H1 (cell line): ENCODE data around the gene EN2. TPM values are rescaled to one million over a fixed set of nuclear protein-coding genes. Genes with fewer than 3 reads are reported as not detected.

Experiments
- CTCF ChIA-PET: fragments of 300-600 bp; sonication (Branson Sonifier 250); formaldehyde crosslinking; loops from one replicate; lab custom pipeline; 2021; ENCODE audit not compliant: partially characterized antibody; lab: Charles Lee
- POLR2A ChIA-PET: fragments of 300-600 bp; sonication (Branson Sonifier 250); formaldehyde crosslinking; loops from one replicate; lab custom pipeline; 2021; ENCODE audit warnings: inconsistent platforms; ENCODE audit not compliant: partially characterized antibody; lab: Charles Lee
- DNase-seq, 2 experiments: peaks; one replicate each; pipeline versions ENCODE4 v3.0.0 to v3.0.0-alpha.2; 2010 to 2022; ENCODE audit warnings: low spot score in 2 of 2, low read depth in 1 of 2, mixed read lengths in 1 of 2
- FAIRE-seq: peaks from 2 replicates; lab custom pipeline; 2011; peaks lifted over from hg19 to GRCh38; lab: Jason Lieb, UNC
- H2AFZ ChIP-seq: 2 replicates; pipeline ENCODE4 v1.8.1; 2012; ENCODE audit warnings: low read length, inconsistent platforms
- H2AK5ac ChIP-seq: 2 replicates; pipeline ENCODE4 v1.6.1; 2013; ENCODE audit warnings: low read depth, low read length
- H2BK120ac ChIP-seq: replicated peaks from 2 replicates; pipeline ENCODE3; 2013; ENCODE audit warnings: low read depth, low read length, inconsistent platforms
- H2BK12ac ChIP-seq: 2 replicates; pipeline ENCODE4 v1.6.1; 2013; ENCODE audit warnings: low read depth, low read length
- H2BK15ac ChIP-seq: 2 replicates; pipeline ENCODE4 v1.6.1; 2013; ENCODE audit warnings: low read length
- H2BK20ac ChIP-seq: 2 replicates; pipeline ENCODE4 v1.6.1; 2013; ENCODE audit warnings: low read length
- H2BK5ac ChIP-seq: 2 replicates; pipeline ENCODE4 v1.6.1; 2013; ENCODE audit warnings: low read depth, low read length
- H3K14ac ChIP-seq: 2 replicates; pipeline ENCODE4 v1.6.1; 2013; ENCODE audit warnings: inconsistent platforms; ENCODE audit not compliant: insufficient read length
- H3K18ac ChIP-seq: 2 replicates; pipeline ENCODE4 v1.6.1; 2013; ENCODE audit warnings: low read length; ENCODE audit errors: extremely low read depth
- H3K23ac ChIP-seq: 2 replicates; pipeline ENCODE4 v1.6.1; 2013; ENCODE audit warnings: inconsistent platforms; ENCODE audit not compliant: insufficient read length
- H3K23me2 ChIP-seq: 2 replicates; pipeline ENCODE4 v1.6.1; 2013; ENCODE audit warnings: low read depth, low read length
- H3K27ac ChIP-seq: 2 replicates; pipeline ENCODE4 v1.6.1; 2011; ENCODE audit warnings: low read depth, low read length, inconsistent platforms
- H3K27me3 ChIP-seq, 4 experiments: replicated peaks in 1 of 4; 1 replicate in 1 of 4; 2 replicates in 3 of 4; pipeline versions ENCODE4 v1.6.1 to v1.8.1; 2011 to 2013; ENCODE audit warnings: low read length in 3 of 4, mild to moderate bottlenecking in 3 of 4, inconsistent platforms in 2 of 4, mixed read lengths in 2 of 4, moderate library complexity in 1 of 4; ENCODE audit not compliant: control insufficient read depth in 3 of 4, insufficient read depth in 3 of 4; ENCODE audit errors: extremely low read depth in 1 of 4
- H3K36me3 ChIP-seq, 4 experiments: 2 replicates each; pipeline versions ENCODE4 v1.6.1 to v1.8.1; 2011 to 2013; ENCODE audit warnings: mild to moderate bottlenecking in 4 of 4, low read length in 3 of 4, moderate library complexity in 2 of 4, control low read depth in 1 of 4, inconsistent platforms in 1 of 4; ENCODE audit not compliant: insufficient read depth in 4 of 4, control insufficient read depth in 2 of 4
- H3K4ac ChIP-seq: replicated peaks from 2 replicates; pipeline ENCODE3; 2013; ENCODE audit warnings: low read length, low read depth, mixed read lengths, inconsistent platforms; ENCODE audit not compliant: insufficient read length
- H3K4me1 ChIP-seq, 4 experiments: replicated peaks in 1 of 4; 1 replicate in 1 of 4; 2 replicates in 3 of 4; pipeline versions ENCODE4 v1.6.1 to v1.8.1; 2011 to 2013; ENCODE audit warnings: low read length in 3 of 4, inconsistent platforms in 2 of 4, mixed read lengths in 1 of 4; ENCODE audit not compliant: insufficient read depth in 4 of 4, control insufficient read depth in 3 of 4
- H3K4me2 ChIP-seq, 2 experiments: 2 replicates each; pipeline versions ENCODE4 v1.6.1 to v1.8.1; 2011 to 2013; ENCODE audit warnings: low read depth in 2 of 2, low read length in 2 of 2, control low read depth in 1 of 2, inconsistent platforms in 1 of 2, mild to moderate bottlenecking in 1 of 2; ENCODE audit not compliant: insufficient read depth in 1 of 2
- H3K4me3 ChIP-seq, 4 experiments: fragments of 200-600, 300-600 bp in 1 of 4; sonication (generic), shearing (Covaris generic), sonication (Bioruptor Twin) in 1 of 4; 2 replicates each; pipeline versions ENCODE4 v1.5.1 to v1.8.1; 2011 to 2016; ENCODE audit warnings: low read length in 4 of 4, low read depth in 3 of 4, control low read depth in 2 of 4, inconsistent platforms in 2 of 4, mild to moderate bottlenecking in 2 of 4, mixed read lengths in 1 of 4, moderate library complexity in 1 of 4; ENCODE audit not compliant: insufficient read depth in 2 of 4; ENCODE audit errors: extremely low read depth in 1 of 4
- H3K56ac ChIP-seq: replicated peaks from 2 replicates; pipeline ENCODE3; 2013; ENCODE audit warnings: low read depth, mild to moderate bottlenecking, mixed read lengths, low read length, inconsistent platforms; ENCODE audit not compliant: insufficient read length
- H3K79me1 ChIP-seq: 2 replicates; pipeline ENCODE4 v1.6.1; 2013; ENCODE audit warnings: low read depth, low read length, control low read depth
- H3K79me2 ChIP-seq, 2 experiments: 2 replicates each; pipeline versions ENCODE4 v1.6.1 to v1.8.1; 2012 to 2013; ENCODE audit warnings: low read length in 2 of 2, mild to moderate bottlenecking in 2 of 2, inconsistent platforms in 1 of 2; ENCODE audit not compliant: insufficient read depth in 2 of 2, control insufficient read depth in 1 of 2
- H3K9ac ChIP-seq, 4 experiments: replicated peaks in 1 of 4; 1 replicate in 1 of 4; 2 replicates in 3 of 4; pipeline versions ENCODE4 v1.6.1 to v1.8.1; 2011 to 2013; ENCODE audit warnings: low read depth in 3 of 4, low read length in 3 of 4, control low read depth in 2 of 4, mild to moderate bottlenecking in 2 of 4, moderate library complexity in 2 of 4, inconsistent platforms in 1 of 4; ENCODE audit errors: extremely low read depth in 1 of 4
- H3K9me3 ChIP-seq, 2 experiments: 2 replicates each; pipeline versions ENCODE4 v1.6.1 to v1.8.1; 2012 to 2013; ENCODE audit warnings: mild to moderate bottlenecking in 2 of 2, moderate library complexity in 2 of 2, control low read depth in 1 of 2, inconsistent platforms in 1 of 2, low read depth in 1 of 2, low read length in 1 of 2, mixed read lengths in 1 of 2; ENCODE audit not compliant: insufficient read depth in 2 of 2
- H4K20me1 ChIP-seq, 2 experiments: replicated peaks in 1 of 2; 2 replicates each; pipeline versions ENCODE3 to v1.8.1; 2011 to 2013; ENCODE audit warnings: inconsistent platforms in 2 of 2, low read length in 2 of 2, mild to moderate bottlenecking in 1 of 2; ENCODE audit not compliant: insufficient read depth in 2 of 2, control insufficient read depth in 1 of 2
- H4K5ac ChIP-seq: 2 replicates; pipeline ENCODE4 v1.6.1; 2013; ENCODE audit warnings: low read length, low read depth, mixed read lengths, inconsistent platforms; ENCODE audit not compliant: insufficient read length
- H4K8ac ChIP-seq: 2 replicates; pipeline ENCODE4 v1.8.0; 2013; ENCODE audit warnings: mild to moderate bottlenecking, moderate library complexity, low read length, inconsistent platforms; ENCODE audit not compliant: insufficient read depth; ENCODE audit errors: extremely low read depth
- H4K91ac ChIP-seq: replicated peaks from 2 replicates; pipeline ENCODE3; 2013; ENCODE audit warnings: low read length, mixed read lengths, inconsistent platforms; ENCODE audit not compliant: insufficient read length
- CBX5 ChIP-seq: fragments of 300-800, 300-1000 bp; sonication (generic); IDR thresholded peaks from 2 replicates; pipeline ENCODE4 v1.7.1; 2016; ENCODE audit warnings: antibody characterized with exemption, low read length, low read depth
- EZH2 ChIP-seq: fragments of 200-600 bp; sonication (generic); IDR thresholded peaks from 2 replicates; pipeline ENCODE4 v1.7.1; 2012; ENCODE audit warnings: low read depth, mild to moderate bottlenecking, moderate library complexity, low read length, inconsistent platforms; ENCODE audit not compliant: severe bottlenecking
- WGBS, 2 experiments: shearing (Covaris generic) in 1 of 2; methylation state at CpG; one replicate each; pipeline versions ENCODE4 v1.1.6 to v1.1.7; 2013 to 2015; ENCODE audit warnings: low lambda C conversion rate in 2 of 2, mixed read lengths in 2 of 2, inconsistent platforms in 1 of 2, low coverage in 1 of 2, missing lambda C conversion rate in 1 of 2; ENCODE audit not compliant: insufficient replicate concordance in 2 of 2, insufficient coverage in 1 of 2, insufficient read length in 1 of 2; ENCODE audit errors: extremely low coverage in 1 of 2, missing lambda C conversion rate in 1 of 2; 5-methylcytosine and 5-hydroxymethylcytosine counted together
- polyA plus RNA-seq, 7 experiments: library from polyadenylated mRNA; depleted of rRNA in 3 of 7; stranded (reverse) in 5 of 7; unstranded in 2 of 7; fragments of >200 nt in 5 of 7; fragments of 200-250 nt in 2 of 7; gene quantifications; 1 replicate in 5 of 7; 2 replicates in 1 of 7; 4 replicates in 1 of 7; pipeline versions ENCODE4 v1.2.1 to v1.2.3, GENCODE V29; 2011 to 2013; ENCODE audit warnings: missing spikeins in 2 of 7, mixed read lengths in 2 of 7
- total RNA-seq: library from RNA; stranded (reverse); fragmentation: NEBNext Ultra II Directional; extraction: Animal tissue kit (Norgen Biotek cat#: 25700); gene quantifications from 2 replicates; pipeline ENCODE4 v1.2.1, GENCODE V29; 2021

EN2 gene
- total and polyA plus RNA-seq, 2 of the 8 experiments (the other 6 are each of a cell fraction or from before 2014, with no cell fraction given) = not detected

DNA sequence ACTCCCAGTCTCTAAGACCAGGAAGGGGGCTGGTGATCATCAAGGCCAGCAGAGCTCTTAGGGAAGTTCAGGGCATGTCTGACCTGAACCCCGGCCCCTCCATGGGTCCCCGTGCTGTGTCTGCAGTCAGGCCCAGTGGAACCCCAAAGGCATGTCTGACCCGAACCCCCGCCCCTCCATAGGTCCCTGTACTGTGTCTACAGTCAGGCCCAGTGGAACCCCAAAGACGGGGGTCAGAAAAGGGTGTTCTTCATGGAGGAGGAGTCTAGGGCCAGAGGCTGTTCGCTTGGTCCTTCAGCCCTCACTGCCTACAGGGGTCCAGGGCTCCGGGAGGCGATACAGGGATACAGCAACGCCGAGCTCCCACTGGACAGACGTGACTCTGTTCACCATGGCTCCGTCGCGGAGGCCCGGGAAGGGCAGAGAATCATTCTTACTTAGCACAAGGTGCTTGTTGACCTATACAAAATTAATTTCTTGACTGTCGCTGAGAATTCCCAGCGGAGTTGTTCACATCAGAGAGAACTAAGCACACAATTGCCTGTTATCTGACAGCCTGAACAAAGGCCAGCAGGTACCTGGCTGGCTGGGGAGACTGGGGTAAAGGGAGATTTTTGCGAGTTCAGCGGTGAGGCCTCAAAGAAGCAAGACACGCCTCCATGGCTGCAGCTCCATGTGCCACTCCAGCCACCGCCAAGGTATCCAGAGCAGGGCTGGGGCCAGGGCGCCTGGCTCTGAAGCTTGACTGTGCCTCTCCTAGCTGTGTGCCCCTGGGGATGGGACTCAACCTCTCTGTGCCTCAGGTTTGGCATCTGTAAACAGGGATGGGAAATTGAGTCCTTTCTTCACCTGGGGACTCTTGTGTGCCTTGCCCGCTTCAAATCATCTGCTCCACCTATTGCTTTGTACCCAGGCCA lies 26.8 kb downstream of the EN2 start:
- Histone ChIP-seq H3K23ac (no peak overlapping the region), H4K20me1 (peaks cover 0 to 2% of the 10 kb centered on the region in 2 experiments), H3K4me2 (no peak overlapping the region), H3K27ac (no peak overlapping the region), H2BK15ac (no peak overlapping the region), H2BK120ac (no peak overlapping the region), H3K23me2 (no peaks in the 10 kb centered on the region), H3K18ac (no peak overlapping the region), H3K14ac (no peak overlapping the region), H3K27me3 (peaks cover 8 to 63% (median 50%) of the 10 kb centered on the region in 4 experiments), H3K79me2 (no peaks in the 10 kb centered on the region), H3K79me1 (no peaks in the 10 kb centered on the region), H3K4ac (no peak overlapping the region), H2BK12ac (no peak overlapping the region), H4K8ac (no peak overlapping the region), H2AK5ac (no peak overlapping the region), H2BK5ac (no peak overlapping the region), H3K4me3 (no peak overlapping the region), H3K36me3 (no peaks in the 10 kb centered on the region; a peak in 1 of 8 replicates), H4K5ac (no peak overlapping the region), H4K91ac (no peak overlapping the region), H3K56ac (no peak overlapping the region), H3K9ac (no peak overlapping the region), H2AFZ (no peak overlapping the region), H3K4me1 (peaks cover 0 to 6% (median 3%) of the 10 kb centered on the region in 4 experiments; a peak in 6 of 7 replicates), H3K9me3 (no peaks in the 10 kb centered on the region), H2BK20ac (no peak overlapping the region)
- TF ChIP-seq EZH2 (peak; percentile 0), CBX5 (no peak)
- DNase-seq (no peak), FAIRE-seq (no peak)
- POLR2A ChIA-PET = no interaction called here
- WGBS, 2 experiments = 94% methylated on average over 22 of the region's 23 CpGs; no CpG with 5 or more reads in 1 of the 2 experiments
- CTCF ChIA-PET = interaction anchor here (0.7 to 1.3 kb wide), 5 partner anchors 13 to 852 kb away, joined by 3 to 7 read pairs (median 3); no protein-coding TSS in a partner anchor
